CD4-positive, alpha-beta T cell treated with Interleukin-17A for 4 hours (primary cell): ENCODE measurements around the gene THSD1.

ENCODE experiments used
- DNase-seq: peaks from one replicate; pipeline ENCODE4 v3.0.0-alpha.2; 2020; ENCODE audit warnings: mixed read lengths

The THSD1 gene, protein sequence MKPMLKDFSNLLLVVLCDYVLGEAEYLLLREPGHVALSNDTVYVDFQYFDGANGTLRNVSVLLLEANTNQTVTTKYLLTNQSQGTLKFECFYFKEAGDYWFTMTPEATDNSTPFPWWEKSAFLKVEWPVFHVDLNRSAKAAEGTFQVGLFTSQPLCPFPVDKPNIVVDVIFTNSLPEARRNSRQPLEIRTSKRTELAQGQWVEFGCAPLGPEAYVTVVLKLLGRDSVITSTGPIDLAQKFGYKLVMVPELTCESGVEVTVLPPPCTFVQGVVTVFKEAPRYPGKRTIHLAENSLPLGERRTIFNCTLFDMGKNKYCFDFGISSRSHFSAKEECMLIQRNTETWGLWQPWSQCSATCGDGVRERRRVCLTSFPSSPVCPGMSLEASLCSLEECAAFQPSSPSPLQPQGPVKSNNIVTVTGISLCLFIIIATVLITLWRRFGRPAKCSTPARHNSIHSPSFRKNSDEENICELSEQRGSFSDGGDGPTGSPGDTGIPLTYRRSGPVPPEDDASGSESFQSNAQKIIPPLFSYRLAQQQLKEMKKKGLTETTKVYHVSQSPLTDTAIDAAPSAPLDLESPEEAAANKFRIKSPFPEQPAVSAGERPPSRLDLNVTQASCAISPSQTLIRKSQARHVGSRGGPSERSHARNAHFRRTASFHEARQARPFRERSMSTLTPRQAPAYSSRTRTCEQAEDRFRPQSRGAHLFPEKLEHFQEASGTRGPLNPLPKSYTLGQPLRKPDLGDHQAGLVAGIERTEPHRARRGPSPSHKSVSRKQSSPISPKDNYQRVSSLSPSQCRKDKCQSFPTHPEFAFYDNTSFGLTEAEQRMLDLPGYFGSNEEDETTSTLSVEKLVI

DNA sequence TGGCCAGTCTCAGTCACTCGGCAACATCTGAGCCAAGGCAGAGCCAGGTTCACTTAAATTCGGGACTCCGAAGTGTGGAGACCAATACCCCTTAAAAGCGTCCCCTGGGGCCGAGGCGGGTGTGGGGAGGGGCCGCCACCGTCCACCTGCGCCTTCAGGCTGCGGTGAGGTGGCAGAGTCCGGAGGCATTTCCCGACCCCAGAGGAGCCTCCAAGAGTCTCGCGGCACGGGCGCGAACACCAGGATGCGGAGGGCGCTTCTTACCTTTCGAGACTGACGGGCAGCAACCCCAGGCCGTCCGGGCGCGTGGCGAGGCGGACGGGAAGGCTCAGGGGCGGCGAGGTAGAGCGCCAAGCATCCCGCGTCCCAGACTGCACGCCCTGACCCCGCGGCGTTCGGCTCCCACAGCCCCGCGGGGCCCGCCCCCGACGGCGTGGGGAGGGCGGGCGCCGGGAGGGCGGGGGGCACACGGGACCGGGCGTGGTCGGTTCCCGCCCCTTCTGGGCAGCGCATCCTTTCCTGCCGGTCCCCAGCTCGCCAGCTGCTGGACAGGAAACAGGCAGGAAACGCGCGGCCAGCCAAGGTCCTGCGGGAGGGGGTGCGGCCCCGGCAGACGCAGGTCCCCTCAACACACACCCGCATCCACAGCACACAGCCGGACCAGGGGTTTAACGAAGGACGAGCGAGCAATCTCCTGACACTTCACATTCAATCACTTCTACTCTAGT lies at the start of gene THSD1:
Gene THSD1 (minus strand): TSS at position 406 of the 728 bp plus-strand sequence. CDS start 3,572 bp downstream, outside the sequence.
- peak; percentile 20 for DNase-seq

DNA sequence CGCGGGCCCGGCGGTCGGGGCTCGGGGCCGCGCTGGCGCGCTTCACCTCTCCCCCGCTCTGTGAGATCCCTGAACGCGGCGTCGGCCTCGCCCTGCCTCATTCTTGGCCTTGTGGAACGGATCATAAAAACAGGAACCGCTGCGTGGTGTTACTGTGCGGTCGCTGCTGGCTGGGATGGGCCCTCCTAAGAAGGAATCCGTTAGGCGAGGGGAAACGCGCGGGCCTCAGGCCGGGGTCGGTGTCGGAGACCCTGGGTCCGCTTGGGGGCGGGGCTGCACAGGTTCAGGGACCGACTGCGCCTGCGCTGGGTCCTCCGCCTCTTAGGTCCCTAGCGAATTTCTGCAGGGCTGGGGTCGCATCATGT lies 49.7 kb upstream of the THSD1 start:
- DNase-seq: peak; percentile 88

DNA sequence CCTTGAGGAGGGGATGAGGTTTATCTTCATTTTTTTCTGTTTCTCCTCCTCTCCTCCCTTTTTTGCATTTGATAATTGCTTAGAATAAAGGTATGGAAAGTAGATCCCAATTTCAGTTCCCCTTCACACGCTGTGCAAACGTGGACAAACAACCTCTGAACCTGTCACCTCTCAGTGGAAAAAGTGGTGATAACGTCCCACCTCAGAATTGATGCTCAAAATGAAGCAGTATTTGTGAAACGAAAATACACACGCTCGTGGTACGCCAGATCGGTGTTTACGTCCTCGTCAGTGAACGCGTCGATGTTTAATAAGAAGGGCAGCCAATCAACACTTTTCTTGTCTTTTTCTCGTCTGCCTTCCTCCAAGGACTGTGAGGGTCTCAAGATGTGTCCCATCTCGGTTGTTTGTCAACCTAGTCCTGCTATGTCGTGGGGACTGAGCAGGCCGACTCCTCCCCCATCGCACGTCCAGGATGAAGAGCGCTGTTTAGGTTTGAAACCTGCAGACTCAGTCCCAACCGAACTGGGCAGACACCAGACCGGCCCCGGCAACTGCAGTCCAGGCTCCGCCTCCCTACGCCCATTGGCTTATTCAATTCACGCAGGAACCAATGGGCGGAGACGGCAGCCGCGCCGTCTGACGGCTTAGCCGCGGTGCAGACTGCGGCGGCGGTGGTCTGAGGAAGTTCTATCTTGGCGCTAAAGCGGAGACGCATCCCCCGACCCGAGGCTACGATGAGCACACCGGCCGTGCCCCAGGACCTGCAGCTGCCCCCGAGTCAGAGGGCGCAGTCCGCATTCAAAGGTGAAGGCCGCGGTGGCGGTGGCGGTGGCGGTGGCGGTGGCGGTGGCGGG lies 49.1 kb upstream of the THSD1 start, which contains the start of gene CKAP2:
Gene CKAP2 (plus strand): TSS at position 659 of the 857 bp plus-strand sequence. CDS start 79 bp downstream, at position 738.
- peak; percentile 96 for DNase-seq

DNA sequence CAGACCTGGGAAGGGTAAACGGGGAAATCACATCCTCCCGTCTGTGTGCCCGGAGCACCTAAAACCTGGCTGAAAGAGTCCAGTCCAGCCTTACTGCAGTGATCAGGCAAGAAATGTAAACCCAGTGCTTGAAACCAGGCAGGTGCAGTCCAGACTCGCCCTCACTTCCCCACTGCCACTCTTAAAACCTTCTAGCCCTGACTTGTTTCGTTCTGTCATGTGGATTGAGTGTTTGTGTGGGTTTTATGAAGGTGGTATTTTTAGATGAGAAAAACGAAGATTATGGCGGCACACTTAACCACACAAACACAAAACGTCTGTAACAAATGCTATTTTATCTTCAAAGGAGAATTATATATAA lies 48.5 kb upstream of the THSD1 start:
- DNase-seq: peak; percentile 5

DNA sequence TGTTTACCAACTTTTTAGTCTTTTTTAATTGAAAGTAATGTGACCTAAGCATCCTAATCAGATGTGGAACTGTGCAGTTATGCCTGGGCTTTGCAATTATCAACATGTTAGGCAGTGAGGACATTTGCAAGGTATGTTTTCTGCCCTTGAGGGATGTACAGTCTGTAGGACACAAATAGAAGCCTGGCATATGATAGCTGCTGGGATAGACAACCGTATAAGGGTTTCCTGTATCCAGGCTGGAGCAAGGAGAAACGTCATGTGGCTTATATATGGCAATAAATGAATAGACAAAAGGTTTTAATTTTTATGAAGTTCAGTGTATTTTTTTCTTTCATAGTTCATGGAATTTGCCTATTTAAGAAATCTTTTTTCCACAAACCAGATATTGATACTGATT lies 46.5 kb upstream of the THSD1 start:
- no peak for DNase-seq

DNA sequence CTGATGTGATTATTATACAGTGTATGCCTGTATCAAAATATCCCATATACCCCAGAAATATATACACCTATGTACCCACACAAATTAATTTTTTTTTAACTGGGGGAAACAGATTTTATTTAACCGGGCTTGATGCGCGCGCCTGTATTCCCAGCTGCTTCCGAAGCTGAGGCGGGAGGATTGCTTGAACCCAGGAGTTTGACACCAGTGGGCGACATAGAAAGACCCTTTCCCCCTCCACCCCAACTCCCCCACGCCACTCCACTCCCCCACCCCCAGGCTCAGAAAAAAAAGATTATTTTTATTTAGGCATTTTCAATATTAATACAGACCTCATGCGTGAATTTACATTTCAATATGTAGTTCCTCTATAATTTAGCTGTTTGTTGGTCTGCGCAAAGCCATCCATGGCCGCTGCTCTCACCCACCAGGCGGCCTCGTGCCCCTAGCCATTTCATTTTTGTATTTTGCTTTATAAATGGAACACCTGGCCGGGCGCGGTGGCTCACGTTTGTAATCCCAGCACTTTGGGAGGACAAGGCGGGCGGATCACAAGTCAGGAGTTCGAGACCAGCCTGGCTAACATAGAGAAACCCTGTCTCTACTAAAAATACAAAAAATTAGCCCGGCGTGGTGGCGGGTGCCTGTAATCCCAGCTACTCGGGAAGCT lies 45.3 kb upstream of the THSD1 start:
- no peak for DNase-seq

DNA sequence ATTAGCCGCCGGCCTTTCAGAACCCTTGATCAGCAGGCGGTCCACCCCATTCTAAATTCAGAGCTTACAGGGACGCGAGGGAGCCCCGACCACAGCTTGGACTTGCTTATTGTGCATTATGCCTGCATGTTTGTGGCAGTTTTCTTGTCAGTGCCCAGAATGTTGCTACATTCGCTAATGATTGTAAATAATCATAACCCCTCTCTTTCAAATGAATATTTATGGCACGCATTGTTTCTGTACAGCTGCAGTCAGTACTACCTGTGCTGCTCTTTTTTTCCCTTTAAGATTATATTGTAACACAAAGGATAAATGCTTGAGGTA lies 44.8 kb upstream of the THSD1 start:
- DNase-seq: no peak

DNA sequence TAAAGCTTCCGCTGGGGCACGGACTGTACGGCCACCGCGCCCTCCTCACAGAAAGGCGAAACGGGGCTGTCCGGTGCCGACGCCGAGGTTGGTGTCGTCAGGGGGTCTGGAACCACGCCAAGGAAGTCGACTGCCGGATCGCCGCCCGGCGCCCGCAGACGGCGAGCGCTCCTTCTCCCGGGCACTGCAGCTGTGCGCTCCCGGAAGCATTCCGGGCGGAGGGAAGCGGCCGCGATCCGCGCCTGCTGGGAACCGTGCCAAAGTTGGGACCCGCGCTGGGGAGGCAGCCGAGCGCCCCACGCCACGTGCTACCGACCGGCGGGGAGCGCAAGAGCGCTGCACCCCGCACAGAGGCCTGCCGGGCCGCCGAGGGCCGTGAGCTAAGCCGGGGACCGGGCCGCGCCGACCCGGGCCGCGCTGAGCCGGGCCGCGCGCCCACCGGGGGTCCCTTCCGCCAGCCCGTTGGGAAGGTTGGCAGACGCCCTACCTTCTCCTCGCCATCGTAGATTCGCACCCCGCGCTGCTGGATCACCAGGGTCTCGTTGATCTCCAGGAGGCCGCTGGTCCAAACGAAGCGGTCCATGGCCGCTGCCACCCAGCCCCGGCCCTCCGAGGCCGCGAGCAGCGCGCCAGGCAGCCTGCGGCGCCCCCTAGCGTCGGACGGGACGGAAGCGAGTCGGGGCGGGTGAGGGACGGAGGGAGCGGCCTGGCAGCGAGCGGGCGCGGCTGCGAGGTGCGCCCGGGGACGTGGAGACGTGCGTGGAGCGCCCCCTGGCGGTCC lies 44.2 kb upstream of the THSD1 start, which contains the start of gene VPS36:
Gene VPS36 (minus strand): TSS at position 623 of the 781 bp plus-strand sequence. CDS start 40 bp downstream, at position 583.
- DNase-seq: peak; percentile 98

DNA sequence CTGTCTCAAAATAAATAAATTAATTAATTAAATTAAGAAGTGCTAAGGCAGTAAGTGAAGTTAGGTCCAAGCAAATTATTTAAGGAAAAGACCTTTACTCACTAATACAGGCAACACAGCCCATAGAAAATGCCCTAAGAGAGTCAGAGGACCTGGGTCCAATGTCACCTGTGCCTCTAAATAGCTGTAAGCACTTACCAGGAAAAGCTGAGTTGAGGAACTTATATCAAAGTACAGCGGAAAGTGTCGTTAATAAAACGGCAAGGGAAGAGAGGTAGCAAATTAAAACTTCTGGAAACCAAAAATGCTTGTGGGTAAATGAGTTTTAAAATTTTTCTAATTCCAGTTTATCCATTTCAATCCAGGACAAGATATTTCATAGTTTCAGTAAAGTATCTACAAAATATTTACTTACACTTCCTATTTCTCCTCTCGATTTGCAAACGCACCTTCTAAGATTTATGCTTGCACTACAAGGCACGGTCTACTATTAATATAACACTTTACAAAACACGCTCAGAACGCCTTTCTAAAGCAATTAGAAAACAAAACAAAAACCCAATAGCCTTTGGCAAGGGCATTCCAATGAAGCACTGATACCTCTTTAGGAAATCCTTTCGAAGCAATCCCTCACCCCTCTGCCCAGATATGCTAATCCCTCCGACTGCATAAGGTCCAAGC lies 43.5 kb upstream of the THSD1 start:
- no peak for DNase-seq

DNA sequence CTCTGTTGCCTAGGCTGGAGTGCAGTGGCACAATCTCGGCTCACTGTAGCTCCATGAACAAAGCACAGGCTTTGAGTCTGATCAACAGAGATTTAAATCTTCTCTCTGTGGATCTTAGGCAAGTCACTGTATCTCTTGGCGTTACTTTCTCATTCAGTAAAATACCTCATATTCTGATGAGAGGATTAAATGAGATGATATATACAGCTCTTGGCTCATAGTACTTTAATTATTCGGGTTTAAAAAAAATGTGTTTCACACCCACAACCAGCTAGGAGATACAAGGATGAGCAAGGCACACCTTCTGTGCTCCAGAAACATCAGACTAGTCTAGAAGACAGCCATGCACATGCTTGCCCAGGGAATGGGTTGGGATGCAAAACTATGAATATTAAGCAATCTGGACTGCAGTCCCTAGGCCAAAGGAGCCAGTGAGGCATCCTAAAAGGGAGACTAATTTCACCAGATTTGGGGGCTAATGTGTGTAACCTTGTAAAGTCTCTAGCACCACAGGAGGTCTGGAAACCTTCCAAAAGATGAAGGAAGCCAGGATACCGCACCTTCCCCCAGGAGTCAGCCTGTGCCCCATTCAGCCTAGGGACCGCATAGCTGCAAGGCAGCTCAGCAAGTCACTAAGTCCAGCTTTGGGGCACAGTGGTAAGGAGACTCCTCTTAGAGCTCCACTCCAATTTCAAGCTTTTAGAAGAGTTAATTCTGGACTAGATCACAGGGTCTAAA lies 42.0 kb upstream of the THSD1 start:
- DNase-seq: no peak

DNA sequence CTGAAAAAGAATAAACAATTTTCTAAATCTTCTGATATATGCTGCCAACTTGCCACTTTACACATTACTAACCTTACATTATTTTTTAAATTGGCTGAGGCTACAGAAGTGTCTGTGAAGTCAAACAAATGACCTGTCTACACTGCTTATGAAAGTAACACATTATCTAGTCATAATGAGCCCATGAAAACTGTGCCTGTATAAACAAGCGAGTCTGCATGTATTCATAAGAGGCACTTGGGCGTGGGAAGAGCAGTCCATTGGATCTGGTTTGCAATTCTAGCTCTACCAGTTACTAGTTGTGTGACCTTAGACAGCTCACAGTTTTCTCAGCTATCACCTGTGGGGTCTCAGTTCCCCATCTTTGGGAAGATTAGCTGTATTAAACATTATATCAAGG lies 41.4 kb upstream of the THSD1 start:
- DNase-seq: no peak

DNA sequence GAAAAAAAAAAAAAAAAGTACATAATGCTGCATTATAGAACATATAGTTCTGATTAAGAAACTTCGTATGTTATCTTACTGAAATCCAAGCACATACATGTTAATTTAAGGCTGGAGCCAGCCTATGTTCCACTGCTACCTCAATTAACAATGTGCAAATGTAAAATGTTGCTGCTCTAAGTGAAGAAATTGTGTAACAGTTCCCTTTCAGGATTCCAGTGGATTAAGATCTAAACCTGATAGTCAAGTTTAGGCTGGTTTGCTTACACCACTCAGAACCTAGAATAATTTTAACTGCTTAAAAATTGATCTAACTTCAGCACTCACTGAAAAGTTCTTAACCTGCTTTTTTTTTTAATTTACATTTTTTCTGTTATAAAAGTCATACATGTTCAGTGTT lies 40.3 kb upstream of the THSD1 start:
- DNase-seq: no peak

DNA sequence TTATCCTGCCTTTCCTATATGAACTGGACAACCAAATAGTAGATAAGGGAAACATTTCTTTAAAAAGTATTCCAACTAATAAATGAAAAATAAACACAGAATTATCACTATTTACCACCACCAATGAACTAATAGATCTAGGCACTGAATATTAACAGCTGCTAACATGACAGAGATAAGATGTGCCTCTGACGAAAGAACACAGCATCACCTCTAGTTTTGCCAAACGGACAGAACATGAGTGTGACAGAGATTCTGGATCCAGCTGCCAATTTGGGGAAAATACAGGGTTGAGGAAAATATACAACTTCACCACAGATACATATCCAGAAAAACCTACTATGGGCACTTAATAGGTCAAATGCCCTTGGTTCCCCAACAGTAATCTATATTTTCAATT lies 26.5 kb upstream of the THSD1 start:
- no peak for DNase-seq

DNA sequence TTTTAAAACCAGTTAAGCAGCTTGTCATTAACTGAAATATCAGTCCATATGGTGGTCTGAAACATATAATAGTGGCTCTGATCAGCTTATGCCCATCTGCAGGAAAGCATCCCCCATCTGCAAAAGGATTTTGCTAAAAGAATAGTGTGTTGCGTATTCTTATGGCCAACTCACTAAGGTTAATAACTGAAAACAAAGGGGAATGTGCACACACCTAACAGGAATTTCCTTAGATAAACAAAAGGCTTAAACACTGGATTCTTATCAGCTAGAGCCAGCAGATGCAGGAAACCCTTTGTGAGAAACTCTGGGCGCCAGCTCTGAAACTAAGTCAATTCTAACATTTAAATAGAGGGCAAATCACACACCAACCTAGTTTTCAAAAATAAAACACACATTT lies 22.3 kb upstream of the THSD1 start:
- DNase-seq: no peak

DNA sequence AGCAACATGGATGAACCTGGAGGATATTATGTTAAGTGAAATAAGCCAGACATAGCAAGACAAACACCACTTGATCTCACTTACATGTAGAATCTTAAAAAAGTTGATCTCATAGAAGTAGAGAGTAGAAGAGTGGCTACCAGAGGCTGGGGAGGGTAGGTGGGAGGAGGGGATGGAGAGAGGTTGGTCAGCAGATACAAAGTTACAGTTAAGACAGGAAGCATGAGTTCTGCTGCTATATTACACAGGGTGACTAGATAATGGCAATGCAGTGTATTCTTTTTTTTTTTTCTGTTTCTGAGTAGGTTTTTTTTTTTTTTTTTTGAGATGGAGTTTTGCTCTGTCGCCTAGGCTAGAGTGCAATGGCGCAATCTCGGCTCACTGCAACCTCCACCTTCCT lies 15.2 kb upstream of the THSD1 start:
- no peak for DNase-seq

DNA sequence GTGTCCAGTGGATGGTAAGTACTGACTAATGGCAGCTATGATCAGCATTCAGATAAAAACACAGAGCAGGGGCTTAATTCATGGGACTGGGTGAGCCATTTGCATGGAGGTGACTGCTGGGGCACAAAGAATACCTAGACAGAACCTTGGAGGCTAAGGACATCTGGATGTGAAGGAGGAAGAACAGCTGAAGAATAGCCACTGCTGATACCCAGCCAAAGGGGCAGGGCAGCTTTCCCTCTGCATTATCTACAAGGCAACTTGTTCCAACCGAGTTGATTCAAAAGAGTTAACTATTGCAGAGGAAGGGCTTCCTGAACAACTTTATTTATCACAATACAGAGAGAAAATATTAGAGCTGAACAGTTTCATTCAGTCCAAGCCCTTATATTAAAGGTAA lies 13.1 kb upstream of the THSD1 start:
- DNase-seq: no peak

DNA sequence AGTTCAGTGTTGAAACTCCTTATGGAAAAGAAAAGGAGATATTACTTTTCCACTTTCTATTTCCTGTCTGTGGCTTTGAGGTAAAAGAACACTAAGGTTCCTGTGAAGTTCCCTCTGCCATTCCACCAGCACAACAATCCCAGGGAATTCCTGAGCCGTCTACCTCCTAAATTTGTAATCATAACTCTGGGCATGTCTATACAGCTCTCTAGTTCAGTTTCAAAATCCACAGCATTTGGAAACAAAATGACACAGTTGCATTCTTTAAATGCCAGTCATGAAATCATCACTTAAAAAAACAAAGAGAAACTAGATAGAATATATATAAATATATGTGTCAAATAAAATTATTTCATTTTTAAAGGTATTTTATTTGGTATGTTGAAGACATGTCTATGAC lies 9.0 kb upstream of the THSD1 start:
- no peak for DNase-seq

DNA sequence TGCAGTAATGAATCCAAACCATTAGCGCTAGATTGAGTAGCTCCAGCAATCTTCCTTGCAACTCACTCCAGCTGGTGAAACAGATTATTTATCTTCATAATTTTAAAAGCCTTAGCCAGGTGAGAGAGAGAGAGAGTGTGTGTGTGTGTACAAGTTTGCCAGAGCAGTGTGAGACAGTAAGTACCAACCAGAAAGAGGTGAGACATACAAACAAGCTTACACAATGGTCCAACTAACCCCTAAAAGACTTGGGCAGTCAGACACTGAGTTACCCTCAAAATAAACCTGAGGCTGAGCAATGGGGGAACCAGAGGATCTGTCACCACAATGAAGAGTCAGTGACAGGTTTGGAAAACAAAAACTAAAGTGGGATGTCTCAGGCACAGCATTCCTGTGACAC lies 8.1 kb upstream of the THSD1 start:
- DNase-seq: no peak

DNA sequence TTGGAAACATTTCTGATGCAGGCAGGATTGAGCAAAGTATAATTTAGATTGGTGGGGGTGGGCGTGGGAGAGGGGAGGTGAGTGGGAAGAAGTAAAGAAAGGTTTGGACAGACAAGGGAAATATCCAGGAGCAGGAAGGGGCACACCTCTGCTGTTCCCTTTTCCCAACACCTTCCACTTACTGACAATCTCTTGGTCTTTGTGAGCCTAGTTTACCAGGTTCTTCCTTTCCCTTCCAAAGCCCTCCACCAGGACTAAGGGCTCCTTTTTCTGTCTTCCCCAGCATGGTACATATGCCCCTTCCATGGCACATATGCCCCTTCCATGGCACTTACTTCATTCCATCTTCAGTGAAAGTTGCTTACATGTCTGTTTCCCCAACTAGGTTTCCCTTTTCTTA lies 6.2 kb upstream of the THSD1 start:
- DNase-seq: no peak

DNA sequence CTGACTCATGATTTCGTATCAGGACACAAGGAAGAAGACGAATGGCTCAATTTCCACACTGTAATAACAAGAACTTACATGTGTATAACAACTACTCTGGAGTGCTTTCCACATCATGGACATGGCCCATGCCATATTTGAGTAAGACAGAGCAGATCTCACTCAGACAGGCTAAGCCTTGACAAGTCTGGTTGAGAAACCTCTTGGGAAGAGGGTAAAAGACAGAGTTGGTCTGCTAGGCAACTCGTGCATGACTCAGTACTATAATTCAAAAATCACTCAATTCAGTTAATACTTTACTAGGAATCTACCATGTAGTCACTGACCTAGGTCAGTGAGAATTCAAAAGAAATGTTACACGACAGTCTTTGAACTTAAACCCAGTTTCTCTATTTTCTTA lies 5.7 kb upstream of the THSD1 start:
- no peak for DNase-seq
